Neural progenitor cell (in vitro differentiated cells): ENCODE measurements around the gene NSUN4. TPM values are rescaled to one million over a fixed set of nuclear protein-coding genes. Genes with fewer than 3 reads are reported as not detected.
A peak's percentile ranks its signal among the peaks of the same experiment; 100 is the strongest.

ENCODE experiments used
- DNase-seq: peaks from one replicate; pipeline ENCODE4 v3.0.0-alpha.2; 2016; ENCODE audit warnings: low spot score
- H2AFZ ChIP-seq: fragments of 200-600 bp; sonication (generic); replicated peaks from 2 replicates; pipeline ENCODE4 v1.6.1; 2016; ENCODE audit warnings: antibody characterized with exemption
- H3F3A ChIP-seq: fragments of 200-600 bp; sonication (generic); 2 replicates; pipeline ENCODE4 v1.6.1; 2016; ENCODE audit warnings: antibody characterized with exemption, low read depth
- H3K27ac ChIP-seq: fragments of 200-600 bp; sonication (generic); 2 replicates; pipeline ENCODE4 v1.5.1; 2016; ENCODE audit warnings: mild to moderate bottlenecking
- H3K27me3 ChIP-seq: fragments of 200-600 bp; sonication (generic); 2 replicates; pipeline ENCODE4 v1.6.1; 2016; ENCODE audit warnings: mild to moderate bottlenecking, moderate library complexity
- H3K36me3 ChIP-seq: fragments of 200-600 bp; sonication (generic); 2 replicates; pipeline ENCODE4 v1.5.1; 2016
- H3K4me1 ChIP-seq: fragments of 200-600 bp; sonication (generic); 2 replicates; pipeline ENCODE4 v1.6.1; 2016; ENCODE audit warnings: mixed run types
- H3K4me2 ChIP-seq: fragments of 200-600 bp; sonication (generic); 2 replicates; pipeline ENCODE4 v1.6.1; 2016
- H3K4me3 ChIP-seq: fragments of 200-600 bp; sonication (generic); 2 replicates; pipeline ENCODE4 v1.5.1; 2016
- H3K79me2 ChIP-seq: fragments of 200-600 bp; sonication (generic); 2 replicates; pipeline ENCODE4 v1.6.1; 2016; ENCODE audit warnings: low read depth
- H3K9ac ChIP-seq: fragments of 200-600 bp; sonication (generic); 2 replicates; pipeline ENCODE4 v1.6.1; 2016
- H3K9me3 ChIP-seq: fragments of 200-600 bp; sonication (generic); 2 replicates; pipeline ENCODE4 v1.5.1; 2016; ENCODE audit warnings: low read depth
- H4K20me1 ChIP-seq: fragments of 200-600 bp; sonication (generic); 2 replicates; pipeline ENCODE4 v1.6.1; 2016; ENCODE audit warnings: low read depth
- H3K27ac Mint-ChIP-seq: 3 replicates; pipeline ENCODE4 v1.8.0; 2021; ENCODE audit warnings: mixed read lengths
- H3K27me3 Mint-ChIP-seq: 2 replicates; pipeline ENCODE4 v1.8.0; 2022; ENCODE audit warnings: low read depth, mild to moderate bottlenecking, inconsistent platforms, moderate library complexity, mixed read lengths; ENCODE audit not compliant: insufficient read depth
- H3K36me3 Mint-ChIP-seq: 3 replicates; pipeline ENCODE4 v1.8.0; 2021; ENCODE audit warnings: mixed read lengths
- H3K4me1 Mint-ChIP-seq: 3 replicates; pipeline ENCODE4 v1.8.0; 2021; ENCODE audit warnings: mixed read lengths
- H3K4me3 Mint-ChIP-seq: 3 replicates; pipeline ENCODE4 v1.8.0; 2021; ENCODE audit warnings: mild to moderate bottlenecking, moderate library complexity, mixed read lengths
- H3K9me3 Mint-ChIP-seq: 3 replicates; pipeline ENCODE4 v1.8.0; 2020; ENCODE audit warnings: mixed read lengths
- CTCF ChIP-seq: fragments of 200-600 bp; sonication (generic); IDR thresholded peaks from 2 replicates; pipeline ENCODE4 v1.5.1; 2017; ENCODE audit warnings: antibody characterized with exemption, mild to moderate bottlenecking
- EZH2 ChIP-seq: fragments of 200-600 bp; sonication (generic); IDR thresholded peaks from 2 replicates; pipeline ENCODE4 v1.6.1; 2017; ENCODE audit warnings: antibody characterized with exemption, mild to moderate bottlenecking, moderate library complexity
- EZH2phosphoT487 ChIP-seq: fragments of 200-600 bp; sonication (generic); IDR thresholded peaks from 2 replicates; pipeline ENCODE4 v1.6.1; 2017; ENCODE audit warnings: antibody characterized with exemption
- total RNA-seq: library from RNA; depleted of rRNA; stranded (reverse); fragments of >200 nt; gene quantifications from 2 replicates; pipeline ENCODE4 v1.2.3, GENCODE V29; 2015; ENCODE audit warnings: low replicate concordance

Gene NSUN4
- total RNA-seq, 1 donor from 2014 or later = 12.4 TPM

GRCh38 chr1:46409063-46409372 is 68.4 kb downstream of the NSUN4 start:
- no peak overlapping the region for H3K4me3 ChIP-seq
- no peaks in the 10 kb centered on the region for H3K79me2 ChIP-seq
- Mint-ChIP-seq H3K36me3 (peaks cover 2% of the 10 kb centered on the region), H3K27me3 (peaks cover 8% of the 10 kb centered on the region), H3K9me3 (no peaks in the 10 kb centered on the region), H3K27ac (no peak overlapping the region), H3K4me3 (no peak overlapping the region), H3K4me1 (peaks cover 28% of the 10 kb centered on the region)
- TF ChIP-seq EZH2phosphoT487 (no peak), CTCF (no peak), EZH2 (no peak)
- no peak overlapping the region for H3K9ac ChIP-seq
- H3K4me1 ChIP-seq = peaks cover 12% of the 10 kb centered on the region
- no peak for DNase-seq
- H3K27ac ChIP-seq = no peak overlapping the region
- H3K9me3 ChIP-seq = no peaks in the 10 kb centered on the region
- H3K4me2 ChIP-seq = no peak overlapping the region
- no peaks in the 10 kb centered on the region for H3K27me3 ChIP-seq
- H3K36me3 ChIP-seq = no peaks in the 10 kb centered on the region
- H2AFZ ChIP-seq = no peak overlapping the region
- peaks cover 9% of the 10 kb centered on the region for H3F3A ChIP-seq
- no peaks in the 10 kb centered on the region for H4K20me1 ChIP-seq

- H3K4me1 ChIP-seq = peaks cover 12% of the 10 kb centered on the region
Observed at GRCh38 chr1:46410156-46411009, 69.8 kb downstream of the NSUN4 start.

GRCh38 chr1:46411010-46411405 is 70.4 kb downstream of the NSUN4 start:
- no peak for DNase-seq
- peaks cover 29% of the 10 kb centered on the region for H3K4me1 Mint-ChIP-seq
- H3K36me3 Mint-ChIP-seq = peaks cover 4% of the 10 kb centered on the region
- TF ChIP-seq CTCF = no peak
- no peak for TF ChIP-seq EZH2phosphoT487
- no peak for TF ChIP-seq EZH2
- H3K79me2 ChIP-seq = no peaks in the 10 kb centered on the region
- peaks cover 12% of the 10 kb centered on the region for H3K4me1 ChIP-seq
- H3K9me3 Mint-ChIP-seq = no peaks in the 10 kb centered on the region
- no peak overlapping the region for H2AFZ ChIP-seq
- no peak overlapping the region for H3K4me3 Mint-ChIP-seq
- no peaks in the 10 kb centered on the region for H3K9me3 ChIP-seq
- H3K4me2 ChIP-seq = no peak overlapping the region
- no peak overlapping the region for H3K27ac ChIP-seq
- no peak overlapping the region for H3K9ac ChIP-seq
- peaks cover 10% of the 10 kb centered on the region for H3K27me3 Mint-ChIP-seq
- no peaks in the 10 kb centered on the region for H3K27me3 ChIP-seq
- H4K20me1 ChIP-seq = no peaks in the 10 kb centered on the region
- no peaks in the 10 kb centered on the region for H3K36me3 ChIP-seq
- H3F3A ChIP-seq = peaks cover 6% of the 10 kb centered on the region
- no peak overlapping the region for H3K4me3 ChIP-seq
- H3K27ac Mint-ChIP-seq = no peak overlapping the region

More at GRCh38 chr1:46410156-46411009, 69.8 kb downstream of the NSUN4 start:
- H3K4me1 Mint-ChIP-seq = peaks cover 29% of the 10 kb centered on the region
- Histone ChIP-seq H3K27ac (no peak overlapping the region), H3K4me2 (no peak overlapping the region), H3K9ac (no peak overlapping the region), H3K27me3 (no peaks in the 10 kb centered on the region), H3K9me3 (no peaks in the 10 kb centered on the region), H4K20me1 (no peaks in the 10 kb centered on the region), H3K36me3 (no peaks in the 10 kb centered on the region), H3F3A (peaks cover 6% of the 10 kb centered on the region), H3K4me3 (no peak overlapping the region), H2AFZ (no peak overlapping the region), H3K79me2 (no peaks in the 10 kb centered on the region)
- H3K27me3 Mint-ChIP-seq = peaks cover 10% of the 10 kb centered on the region
- H3K9me3 Mint-ChIP-seq = no peaks in the 10 kb centered on the region
- H3K27ac Mint-ChIP-seq = peak overlapping the region; percentile 60
- no peak overlapping the region for H3K4me3 Mint-ChIP-seq
- DNase-seq = no peak
- H3K36me3 Mint-ChIP-seq = peaks cover 4% of the 10 kb centered on the region
- TF ChIP-seq CTCF (no peak), EZH2 (no peak), EZH2phosphoT487 (no peak)

Other genes starting within 250 kb of the NSUN4 start
- gene PIK3R3, start 208.2 kb upstream of the NSUN4 start, total RNA-seq = 81.2 and 107 TPM in 2 replicates
- not detected in 2 replicates for gene TSPAN1, start 165.7 kb upstream of the NSUN4 start, total RNA-seq
- gene P3R3URF, start 164.3 kb upstream of the NSUN4 start, total RNA-seq = not detected in 2 replicates
- 55.7 and 73.4 TPM in 2 replicates for gene POMGNT1, start 142.4 kb upstream of the NSUN4 start, total RNA-seq
- 4.0 and 6.2 TPM in 2 replicates for gene LURAP1, start 137.5 kb upstream of the NSUN4 start, total RNA-seq
- gene RAD54L, start 93.0 kb upstream of the NSUN4 start, total RNA-seq = 22.2 and 38.2 TPM in 2 replicates
- gene LRRC41, start 37.2 kb upstream of the NSUN4 start, total RNA-seq = 43.1 and 86.2 TPM in 2 replicates
- gene UQCRH, start 37.1 kb upstream of the NSUN4 start, total RNA-seq = 613 and 872 TPM in 2 replicates
- 13.9 and 40.4 TPM in 2 replicates for gene FAAH, start 53.5 kb downstream of the NSUN4 start, total RNA-seq
- gene DMBX1, start 149.0 kb downstream of the NSUN4 start, total RNA-seq = 0.06 and 0.56 TPM in 2 replicates
- gene KNCN, start 210.8 kb downstream of the NSUN4 start, total RNA-seq = not detected in 2 replicates